Measurements from ENCODE around the gene CDKN1A. TPM values are rescaled to one million over a fixed set of nuclear protein-coding genes. Genes with fewer than 3 reads are reported as not detected.
A peak's percentile ranks its signal among the peaks of the same experiment; 100 is the strongest.

Gene CDKN1A
- total and polyA plus RNA-seq, 9 of the 15 experiments (the other 6 are each of a cell fraction or from before 2014, with no cell fraction given) = 0.25 to 8.1 (median 5.1) TPM

DNA sequence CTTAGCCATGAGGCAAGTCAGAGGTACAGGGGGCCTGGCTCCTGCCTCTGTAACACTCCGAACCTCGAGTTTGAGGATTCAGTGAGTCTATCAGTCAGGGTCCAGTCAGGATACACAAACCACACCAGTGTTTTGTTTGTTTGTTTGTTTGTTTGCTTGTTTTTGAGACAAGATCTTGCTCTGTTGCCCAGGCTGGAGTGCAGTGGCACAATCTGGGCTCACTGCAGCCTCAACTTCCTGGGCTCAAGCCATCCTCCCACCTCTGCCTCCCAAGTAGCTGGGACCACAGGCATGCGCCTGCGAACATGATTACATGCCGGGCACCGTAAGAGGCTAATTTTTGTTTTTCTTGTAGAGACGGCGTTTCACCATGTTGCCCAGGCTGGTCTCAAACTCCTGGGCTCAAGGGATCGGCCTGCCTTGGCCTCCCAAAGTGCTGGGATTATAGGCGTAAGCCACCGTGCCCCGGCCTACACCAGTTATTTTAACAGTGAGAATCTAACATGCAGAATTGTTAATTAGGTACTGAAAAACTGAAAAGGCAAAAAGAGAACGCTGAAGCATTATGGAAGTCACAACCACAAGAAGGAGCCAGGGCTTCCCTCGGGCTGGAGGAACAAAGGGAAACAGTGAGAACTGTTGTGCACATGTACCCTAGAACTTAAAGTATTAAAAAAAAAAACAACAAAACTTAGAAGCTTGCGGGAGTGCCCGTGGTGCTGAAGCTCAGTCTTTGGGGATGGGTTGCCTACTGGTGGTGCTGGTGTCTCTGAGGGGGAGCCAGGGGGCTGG is 44.0 kb upstream of the CDKN1A start:
- no peak overlapping the region; the same call in 1 of the 2 replicates for H2AFZ ChIP-seq (ENCODE audit: low read depth, low read length)
- 0 out of 2 replicates have a peak, but pooled peaks cover 4% of the 10 kb centered on the region for H4K20me1 ChIP-seq (replicated peaks; ENCODE audit: control insufficient read depth, insufficient read depth, low read length)
- no peak overlapping the region for H3K27ac ChIP-seq (ENCODE audit: extremely low read depth, low read depth, low read length)
- no peaks in the 10 kb centered on the region; a peak in 2 of 5 replicates for H3K4me1 ChIP-seq (replicated peaks in 1 of 2; ENCODE audit: control insufficient read depth in 2 of 2, insufficient read depth in 2 of 2, low read length in 2 of 2)
- in situ Hi-C loops (cut with MboI) (no loop called here), intact Hi-C loops (cut with micrococcal nuclease) (no loop called here)
- DNase-seq (ENCODE audit: extremely low read depth in 1 of 4, low spot score in 3 of 4) (no peak), ATAC-seq (no peak), FAIRE-seq (no peak)
- peaks cover 30 to 34% of the 10 kb centered on the region in 2 experiments for H3K27me3 ChIP-seq (ENCODE audit: control insufficient read depth in 2 of 2, insufficient read depth in 2 of 2, low read length in 2 of 2)
- no peak overlapping the region for H3K4me3 ChIP-seq
- no peak overlapping the region for H3K4me2 ChIP-seq (ENCODE audit: insufficient read depth, low read length)
- no peaks in the 10 kb centered on the region for H3K9me3 ChIP-seq (replicated peaks; ENCODE audit: control insufficient read depth, insufficient read depth, low read depth, low read length)
- no peaks in the 10 kb centered on the region for H3K79me2 ChIP-seq (ENCODE audit: control insufficient read depth, insufficient read depth, low read length)
- POLR2A ChIA-PET = interaction anchor here (0.6 to 0.9 kb wide), 4 partner anchors 17 to 266 kb away, joined by 3 to 4 read pairs (median 3); no protein-coding TSS in a partner anchor
- TF ChIP-seq TCF7 (IDR thresholded peaks at IDR 0.05; ENCODE audit: borderline replicate concordance) (no peak), ZFX (CRISPR knock-in tag; IDR thresholded peaks at IDR 0.05) (0 out of 2 replicates have a peak, but pooled peaks have one; percentile 19)
- BruUV-seq (replicated peaks) = no TSS peak
- H3K9me1 ChIP-seq (ENCODE audit: control insufficient read depth, insufficient read depth, low read length) = no peaks in the 10 kb centered on the region
- WGBS (ENCODE audit: insufficient coverage, low coverage, missing lambda C conversion rate) = 58% methylated on average over 16 of the region's 16 CpGs
- CTCF ChIA-PET (ENCODE audit: low intra/inter-chr PET ratio) = no interaction called here
- no peaks in the 10 kb centered on the region for H3K36me3 ChIP-seq (ENCODE audit: control insufficient read depth, insufficient read depth, low read length)
- H3K9ac ChIP-seq (ENCODE audit: insufficient read depth in 1 of 2, low read depth in 2 of 2, low read length in 2 of 2) = no peak overlapping the region

- 8% methylated on average over 5 of the region's 5 CpGs for WGBS (ENCODE audit: insufficient coverage, low coverage, missing lambda C conversion rate)
- Histone ChIP-seq H3K9me1 (ENCODE audit: control insufficient read depth, insufficient read depth, low read length) (no peaks in the 10 kb centered on the region), H4K20me1 (replicated peaks; ENCODE audit: control insufficient read depth, insufficient read depth, low read length) (0 out of 2 replicates have a peak, but pooled peaks cover 4% of the 10 kb centered on the region), H3K4me2 (ENCODE audit: insufficient read depth, low read length) (no peak overlapping the region), H3K4me1 (replicated peaks in 1 of 2; ENCODE audit: control insufficient read depth in 2 of 2, insufficient read depth in 2 of 2, low read length in 2 of 2) (no peaks in the 10 kb centered on the region; a peak in 2 of 5 replicates), H3K27me3 (ENCODE audit: control insufficient read depth in 2 of 2, insufficient read depth in 2 of 2, low read length in 2 of 2) (peaks cover 22% of the 10 kb centered on the region in 2 experiments), H3K27ac (ENCODE audit: extremely low read depth, low read depth, low read length) (no peak overlapping the region), H3K9me3 (replicated peaks; ENCODE audit: control insufficient read depth, insufficient read depth, low read depth, low read length) (no peaks in the 10 kb centered on the region), H3K9ac (ENCODE audit: insufficient read depth in 1 of 2, low read depth in 2 of 2, low read length in 2 of 2) (no peak overlapping the region), H3K79me2 (ENCODE audit: control insufficient read depth, insufficient read depth, low read length) (no peaks in the 10 kb centered on the region), H3K4me3 (no peak overlapping the region), H3K36me3 (ENCODE audit: control insufficient read depth, insufficient read depth, low read length) (no peaks in the 10 kb centered on the region), H2AFZ (ENCODE audit: low read depth, low read length) (no peak overlapping the region)
- intact Hi-C loops (cut with micrococcal nuclease) = no loop called here
- no peak for FAIRE-seq
- ChIA-PET CTCF (ENCODE audit: low intra/inter-chr PET ratio) (no interaction called here), POLR2A (interaction anchor here (0.8 to 1.8 kb wide), 2 partner anchors 28 to 499 kb away, joined by 4 to 6 read pairs; no protein-coding TSS in a partner anchor)
- ATAC-seq = no peak
- no TSS peak for BruUV-seq (replicated peaks)
- no peak for DNase-seq (ENCODE audit: extremely low read depth in 1 of 4, low spot score in 3 of 4)
- TF ChIP-seq SIX5 (IDR thresholded peaks at IDR 0.05; ENCODE audit: borderline replicate concordance in 1 of 2, insufficient read depth in 1 of 2, low read depth in 1 of 2, low read length in 2 of 2) (no peak), SMARCA5 (IDR thresholded peaks at IDR 0.05) (peak; percentile 21; the same call in 1 of the 2 replicates), RBM25 (IDR thresholded peaks at IDR 0.05; ENCODE audit: low read depth, low read length, severe bottlenecking) (peak; percentile 85)
- in situ Hi-C loops (cut with MboI) = no loop called here
These were observed 42.2 kb upstream of the CDKN1A start for GRCh38 chr6:36636283-36636682.

Data from K562 (cell line).